ENCODE data around the gene DUSP7.

Gene DUSP7

GRCh38 chr3:52080830-52081719 is 24.7 kb upstream of the DUSP7 start:
- no peak for TF ChIP-seq GATA3 (IDR thresholded peaks at IDR 0.05; ENCODE audit: low read depth, low read length)
- no peak for TF ChIP-seq GATA2 (IDR thresholded peaks at IDR 0.05; ENCODE audit: low read depth, low read length)

GRCh38 chr3:52079958-52080357 is 23.6 kb upstream of the DUSP7 start:
- no peak for TF ChIP-seq GATA2 (IDR thresholded peaks at IDR 0.05; ENCODE audit: low read depth, low read length)
- TF ChIP-seq GATA3 (IDR thresholded peaks at IDR 0.05; ENCODE audit: low read depth, low read length) = no peak

- TF ChIP-seq GATA2 (IDR thresholded peaks at IDR 0.05; ENCODE audit: low read depth, low read length) (no peak), GATA3 (IDR thresholded peaks at IDR 0.05; ENCODE audit: low read depth, low read length) (no peak)
Observed at GRCh38 chr3:52078781-52079560, 22.6 kb upstream of the DUSP7 start.

GRCh38 chr3:52077925-52078324 is 21.6 kb upstream of the DUSP7 start:
- TF ChIP-seq GATA3 (IDR thresholded peaks at IDR 0.05; ENCODE audit: low read depth, low read length) = no peak

- no peak for TF ChIP-seq GATA3 (IDR thresholded peaks at IDR 0.05; ENCODE audit: low read depth, low read length)
- no peak for TF ChIP-seq GATA2 (IDR thresholded peaks at IDR 0.05; ENCODE audit: low read depth, low read length)
Observed at GRCh38 chr3:52076896-52077780, 20.8 kb upstream of the DUSP7 start.

- TF ChIP-seq GATA3 (IDR thresholded peaks at IDR 0.05; ENCODE audit: low read depth, low read length) (no peak), GATA2 (IDR thresholded peaks at IDR 0.05; ENCODE audit: low read depth, low read length) (no peak)
Observed at GRCh38 chr3:52073490-52073889, 17.1 kb upstream of the DUSP7 start.

- no peak for TF ChIP-seq GATA3 (IDR thresholded peaks at IDR 0.05; ENCODE audit: low read depth, low read length)
- TF ChIP-seq GATA2 (IDR thresholded peaks at IDR 0.05; ENCODE audit: low read depth, low read length) = no peak
Observed at GRCh38 chr3:52072471-52072870, 16.1 kb upstream of the DUSP7 start.

- TF ChIP-seq GATA3 (IDR thresholded peaks at IDR 0.05; ENCODE audit: low read depth, low read length) (no peak), GATA2 (IDR thresholded peaks at IDR 0.05; ENCODE audit: low read depth, low read length) (no peak)
Observed at GRCh38 chr3:52072020-52072419, 15.6 kb upstream of the DUSP7 start.

GRCh38 chr3:52070724-52071621 is 14.6 kb upstream of the DUSP7 start:
- TF ChIP-seq GATA2 (IDR thresholded peaks at IDR 0.05; ENCODE audit: low read depth, low read length) (no peak), GATA3 (IDR thresholded peaks at IDR 0.05; ENCODE audit: low read depth, low read length) (no peak)

- TF ChIP-seq GATA3 (IDR thresholded peaks at IDR 0.05; ENCODE audit: low read depth, low read length) (no peak), GATA2 (IDR thresholded peaks at IDR 0.05; ENCODE audit: low read depth, low read length) (no peak)
Observed at GRCh38 chr3:52069855-52070254, 13.5 kb upstream of the DUSP7 start.

- no peak for TF ChIP-seq GATA3 (IDR thresholded peaks at IDR 0.05; ENCODE audit: low read depth, low read length)
- TF ChIP-seq GATA2 (IDR thresholded peaks at IDR 0.05; ENCODE audit: low read depth, low read length) = no peak
Observed at GRCh38 chr3:52069135-52069534, 12.8 kb upstream of the DUSP7 start.

- TF ChIP-seq GATA3 (IDR thresholded peaks at IDR 0.05; ENCODE audit: low read depth, low read length) = no peak
- TF ChIP-seq GATA2 (IDR thresholded peaks at IDR 0.05; ENCODE audit: low read depth, low read length) = no peak
Observed at GRCh38 chr3:52068730-52069129, 12.4 kb upstream of the DUSP7 start.

GRCh38 chr3:52068055-52068571 is 11.7 kb upstream of the DUSP7 start:
- no peak for TF ChIP-seq GATA2 (IDR thresholded peaks at IDR 0.05; ENCODE audit: low read depth, low read length)
- no peak for TF ChIP-seq GATA3 (IDR thresholded peaks at IDR 0.05; ENCODE audit: low read depth, low read length)

Data from SH-SY5Y (cell line).